SH-SY5Y (cell line): ENCODE results near the gene TMPRSS12.

Source experiments
- GATA2 ChIP-seq: IDR thresholded peaks from 2 replicates; pipeline ENCODE4 v1.6.1; 2011; ENCODE audit warnings: mild to moderate bottlenecking, low read depth, low read length
- GATA3 ChIP-seq: IDR thresholded peaks from 2 replicates; pipeline ENCODE4 v1.6.1; 2011; ENCODE audit warnings: low read depth, mild to moderate bottlenecking, low read length, moderate library complexity

DNA sequence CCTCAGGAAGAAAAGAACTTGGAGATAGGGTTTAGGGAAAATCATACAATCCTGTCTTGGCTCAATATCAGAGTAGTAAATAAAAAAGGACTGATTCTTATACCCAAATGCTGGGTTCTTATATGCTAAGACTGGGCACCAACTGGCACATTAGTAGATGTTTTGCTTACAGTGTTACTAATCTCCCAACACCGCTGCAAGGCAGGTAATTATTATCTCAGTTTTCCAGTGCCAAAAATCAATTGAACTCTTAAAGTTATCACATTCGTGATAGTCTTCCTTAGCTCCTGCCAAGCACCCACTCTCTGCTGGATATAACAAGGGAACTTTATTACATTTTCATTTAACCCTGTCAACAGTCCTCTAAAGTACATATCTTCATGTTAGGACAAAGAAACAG is 84.6 kb downstream of the TMPRSS12 start:
- TF ChIP-seq GATA3: no peak
- no peak for TF ChIP-seq GATA2
